NB4 (cell line): ENCODE measurements around the gene MRPL45.

ENCODE experiments used
- DNase-seq: peaks from one replicate; pipeline ENCODE4 v3.0.0; 2010; ENCODE audit warnings: low read depth
- H3K4me3 ChIP-seq: one replicate; pipeline ENCODE4 v1.5.1; 2011; ENCODE audit warnings: mild to moderate bottlenecking, low read depth, low read length, moderate library complexity
- CTCF ChIP-seq: IDR thresholded peaks from one replicate; pipeline ENCODE4 v1.5.1; 2012; ENCODE audit warnings: low read depth, low read length
- MAX ChIP-seq: IDR thresholded peaks from 2 replicates; pipeline ENCODE4 v1.6.1; 2011; ENCODE audit warnings: low read depth, low read length
- MYC ChIP-seq: IDR thresholded peaks from 2 replicates; pipeline ENCODE4 v1.6.1; 2011; ENCODE audit warnings: low read depth, low read length
- POLR2A ChIP-seq: IDR thresholded peaks from 2 replicates; pipeline ENCODE4 v1.6.1; 2011; ENCODE audit warnings: mild to moderate bottlenecking; ENCODE audit not compliant: insufficient read length; ENCODE audit errors: extremely low read depth

MRPL45 gene

GRCh38 chr17:38329808-38330730 lies 33.1 kb downstream of the MRPL45 start:
- DNase-seq, result no peak
- no peak overlapping the region for H3K4me3 ChIP-seq
- TF ChIP-seq CTCF, result no peak

- no peak for DNase-seq
- no peak overlapping the region for H3K4me3 ChIP-seq
- TF ChIP-seq MAX, result no peak
- no peak for TF ChIP-seq CTCF
- no peak for TF ChIP-seq POLR2A
- TF ChIP-seq MYC, result no peak
Observed at GRCh38 chr17:38330941-38331411, 34.0 kb downstream of the MRPL45 start.

GRCh38 chr17:38332735-38333134 lies 35.8 kb downstream of the MRPL45 start:
- no peak for TF ChIP-seq MAX
- no peak for TF ChIP-seq CTCF
- no peak for TF ChIP-seq MYC
- no peak for TF ChIP-seq POLR2A
- DNase-seq, result no peak
- no peak overlapping the region for H3K4me3 ChIP-seq

- peak; percentile 89 for TF ChIP-seq CTCF
- TF ChIP-seq POLR2A, result no peak
- DNase-seq, result peak; percentile 65
- no peak overlapping the region for H3K4me3 ChIP-seq
Observed at GRCh38 chr17:38333635-38334295, 36.8 kb downstream of the MRPL45 start.

GRCh38 chr17:38334480-38335364 lies 37.8 kb downstream of the MRPL45 start:
- no peak for DNase-seq
- TF ChIP-seq CTCF (no peak), MAX (no peak), MYC (no peak), POLR2A (no peak)
- no peak overlapping the region for H3K4me3 ChIP-seq
